NCI-H446 (cell line): ENCODE measurements around the gene USP32.
"Not testable (repeated sequence)": the region's sequence is repeated elsewhere in the genome, so short reads cannot be mapped to it uniquely, and the experiment has no call there.

Source experiments
- DNase-seq, 2 experiments: peaks; one replicate each; lab custom pipeline; 2025; lab: John Stamatoyannopoulos, UW

USP32 gene

DNA sequence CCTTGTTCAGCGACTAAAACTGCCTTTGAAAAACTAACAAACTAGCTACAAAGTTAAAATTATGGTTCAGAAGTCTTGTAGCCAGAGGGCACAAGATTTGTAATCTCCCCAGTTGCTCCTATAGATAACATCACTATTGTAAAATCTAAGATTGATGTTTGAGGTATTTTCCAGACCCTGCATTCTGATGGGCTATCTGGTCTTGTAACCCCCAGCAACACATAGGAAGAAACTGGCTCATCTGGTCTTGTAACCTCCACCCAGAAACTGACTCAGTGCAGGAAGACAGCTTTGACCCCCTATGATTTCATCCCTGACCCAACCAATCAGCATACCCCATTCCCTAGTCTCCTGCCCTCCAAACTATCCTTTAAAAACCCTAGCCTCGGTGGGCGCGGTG lies 18.1 kb upstream of the USP32 start:
- DNase-seq = no peak

DNA sequence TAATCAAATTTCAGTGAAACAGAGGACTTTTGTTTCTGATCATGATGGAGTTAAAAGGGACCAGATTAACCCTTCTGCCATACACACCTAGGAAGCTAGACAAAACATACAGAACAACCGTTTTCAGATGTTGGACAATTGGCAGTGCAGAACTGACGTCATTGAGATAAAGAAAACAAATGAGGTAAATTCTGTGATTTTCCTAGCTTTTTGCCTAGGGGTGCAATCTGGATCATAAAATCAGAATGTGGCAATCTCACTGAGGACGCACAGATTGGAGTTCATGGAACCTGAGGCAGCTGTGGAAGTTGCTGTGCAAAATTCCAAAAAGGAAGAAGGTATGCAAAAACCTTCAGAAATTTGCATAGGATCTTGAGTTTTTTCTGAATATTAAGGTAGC lies 15.0 kb upstream of the USP32 start:
- no peak for DNase-seq

DNA sequence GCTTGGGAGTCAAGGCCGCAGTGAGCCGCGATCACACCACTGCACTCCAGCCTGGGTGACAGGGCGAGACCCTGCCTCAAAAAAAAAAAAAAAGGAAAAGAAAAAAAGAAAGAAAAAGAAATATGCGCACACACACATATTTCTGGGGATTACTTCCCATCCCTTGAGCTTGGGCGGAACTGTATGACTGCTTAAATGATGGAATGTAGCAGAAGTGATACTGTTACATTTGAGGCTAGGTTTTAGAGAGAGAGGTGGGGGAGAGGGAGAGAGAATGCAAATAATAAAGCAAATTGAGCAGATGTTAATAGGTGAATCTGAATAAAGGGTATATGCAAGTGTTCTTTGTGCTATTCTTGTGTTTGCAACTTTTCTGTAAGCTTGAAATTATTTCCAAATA lies 12.0 kb upstream of the USP32 start:
- DNase-seq = no peak

DNA sequence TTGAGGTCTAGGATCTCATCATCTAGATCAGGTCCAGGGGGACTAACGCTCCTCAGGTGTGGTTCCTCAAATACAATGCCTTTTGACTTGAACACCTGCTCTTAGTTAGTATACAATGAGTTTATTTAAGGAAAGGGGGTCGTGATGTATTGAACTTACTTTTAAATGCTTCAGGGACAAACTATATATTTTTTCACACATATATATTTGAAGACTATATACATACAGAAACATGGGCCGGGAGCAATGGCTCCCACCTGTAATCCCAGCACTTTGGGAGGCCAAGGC lies 11.5 kb upstream of the USP32 start:
- DNase-seq = no peak

DNA sequence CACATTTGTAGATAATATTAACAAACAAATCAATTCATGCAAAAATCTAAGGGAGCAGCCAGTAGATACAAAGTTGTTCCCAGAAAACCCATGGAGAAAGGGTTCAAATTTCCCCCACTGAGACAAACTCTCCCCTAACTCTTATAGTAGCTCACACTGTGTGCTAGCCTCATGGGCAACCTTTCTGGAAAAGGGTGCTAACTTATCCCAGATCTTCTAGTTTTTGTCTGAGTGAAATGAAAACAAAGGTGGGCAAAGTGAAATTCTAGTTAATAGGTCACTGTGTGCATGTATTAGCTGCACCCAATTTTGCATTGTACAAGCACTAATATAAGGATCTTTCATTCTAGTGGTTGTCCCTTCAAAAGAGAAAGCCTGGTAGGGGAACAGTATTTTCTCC lies 9.9 kb upstream of the USP32 start:
- DNase-seq = no peak

DNA sequence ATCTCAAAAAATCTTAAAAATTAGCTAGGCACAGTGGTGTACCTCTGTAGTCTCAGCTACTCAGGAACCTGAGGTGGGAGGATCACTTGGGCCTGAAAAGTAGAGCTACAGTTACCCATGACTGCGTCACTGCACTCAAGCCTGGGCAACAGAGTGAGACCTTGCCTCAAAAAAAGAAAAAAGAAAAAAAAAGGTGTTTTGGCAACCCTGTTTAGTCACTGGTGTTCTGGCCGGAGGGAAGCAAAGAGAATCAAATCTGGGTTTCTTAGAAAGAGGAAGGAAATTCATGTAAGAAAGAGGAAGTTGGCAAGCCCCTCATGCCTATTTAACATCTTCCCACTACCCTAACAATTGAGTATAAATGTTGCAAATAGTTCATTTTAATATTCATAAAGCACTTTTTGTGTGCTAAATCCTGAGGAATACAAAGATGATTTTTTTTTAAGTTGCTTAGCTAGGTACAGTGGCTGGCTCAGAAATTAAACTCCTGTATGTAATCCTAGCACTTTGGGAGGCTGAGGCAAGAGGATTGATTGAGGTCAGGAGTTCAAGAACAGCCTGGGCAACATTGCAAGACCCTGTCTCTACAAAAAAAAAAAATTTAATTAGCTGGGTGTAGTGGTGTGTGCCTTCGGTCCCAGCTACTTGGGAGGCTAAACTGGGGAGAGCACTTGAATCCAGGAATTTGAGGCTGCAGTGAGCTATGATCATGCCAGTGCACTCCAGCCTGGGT lies 6.5 kb upstream of the USP32 start:
- DNase-seq = no peak

DNA sequence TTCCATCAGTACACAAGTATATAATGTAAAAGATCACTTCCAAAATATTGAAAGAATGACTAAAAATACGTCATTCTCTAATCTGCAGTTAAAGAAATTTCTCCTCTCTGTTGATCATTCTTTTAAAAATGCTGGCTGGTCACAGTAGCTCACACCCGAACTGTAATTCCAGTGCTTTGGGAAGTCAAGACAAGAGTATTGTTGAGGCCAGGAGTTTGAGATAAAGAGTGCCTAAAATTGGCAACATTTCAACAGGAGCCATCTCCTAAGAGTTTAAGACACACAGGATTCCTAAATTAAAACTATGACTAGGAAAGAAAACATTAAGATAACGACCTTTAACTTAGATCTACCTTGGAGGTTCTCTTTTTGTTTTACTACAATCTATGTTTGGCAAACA lies 4.5 kb upstream of the USP32 start:
- DNase-seq = no peak

DNA sequence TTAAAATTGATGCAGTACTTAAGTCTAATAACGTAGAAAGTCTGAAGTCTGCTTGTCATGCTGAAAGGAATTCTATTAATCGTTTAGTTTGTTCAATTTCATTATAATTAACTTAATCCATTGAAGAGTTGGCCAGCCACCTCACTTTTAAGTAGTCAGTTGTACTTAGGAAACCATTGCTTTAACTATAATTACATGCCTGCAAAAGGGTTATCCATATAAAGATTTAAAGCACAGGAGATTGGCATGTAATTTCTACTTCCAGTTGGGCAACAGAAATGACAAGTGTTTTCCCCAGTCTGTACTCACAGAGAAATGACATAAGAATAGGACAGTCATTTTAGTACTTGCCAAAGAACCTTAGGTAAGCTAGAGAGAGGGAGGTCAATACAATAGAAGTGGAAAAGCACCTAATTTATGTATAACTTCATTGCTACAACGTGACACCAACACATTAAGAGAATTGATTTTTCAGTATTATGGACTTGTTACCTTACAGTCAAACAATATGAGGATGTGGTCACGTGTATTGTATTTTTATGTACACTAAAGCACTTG lies 3.7 kb upstream of the USP32 start:
- no peak for DNase-seq

DNA sequence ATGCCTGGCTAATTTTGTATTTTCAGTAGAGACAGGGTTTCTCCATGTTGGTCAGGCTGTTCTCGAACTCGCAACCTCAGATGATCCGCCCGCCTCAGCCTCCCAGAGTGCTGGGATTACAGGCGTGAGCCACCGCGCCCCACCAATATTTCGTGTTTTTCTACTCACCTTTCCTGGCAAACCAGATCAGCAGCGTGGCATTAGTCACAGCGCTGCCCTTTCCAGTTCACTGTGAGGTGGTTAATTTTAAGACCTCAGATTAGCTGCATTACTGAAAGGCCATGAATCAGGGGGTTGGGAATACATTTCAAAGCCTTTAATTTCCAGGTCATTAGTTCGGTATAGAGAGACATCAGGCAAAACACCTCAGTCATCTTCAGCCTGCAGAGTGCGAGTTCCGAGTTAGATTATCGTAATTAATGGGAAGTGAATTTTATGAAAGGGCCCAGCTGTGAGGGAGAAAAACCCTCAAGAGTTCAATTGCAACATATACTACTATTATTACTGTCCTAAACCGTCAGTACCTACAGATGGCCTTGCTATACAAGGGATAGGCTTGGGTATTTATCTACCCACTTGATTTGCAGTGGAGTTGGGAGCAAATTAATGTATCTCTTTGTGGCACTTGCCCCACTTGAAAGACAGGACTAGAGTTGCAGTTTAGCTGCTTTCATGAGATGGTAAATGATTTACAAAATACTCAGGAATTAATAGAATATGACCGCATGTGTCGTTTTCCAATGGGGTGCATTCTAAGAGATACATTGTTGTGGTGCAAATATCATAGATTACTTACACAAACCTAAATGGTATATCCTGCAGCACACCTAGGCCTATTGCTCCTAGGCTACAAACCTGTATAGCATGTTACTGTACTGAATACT lies 2.1 kb upstream of the USP32 start:
- no peak for DNase-seq

DNA sequence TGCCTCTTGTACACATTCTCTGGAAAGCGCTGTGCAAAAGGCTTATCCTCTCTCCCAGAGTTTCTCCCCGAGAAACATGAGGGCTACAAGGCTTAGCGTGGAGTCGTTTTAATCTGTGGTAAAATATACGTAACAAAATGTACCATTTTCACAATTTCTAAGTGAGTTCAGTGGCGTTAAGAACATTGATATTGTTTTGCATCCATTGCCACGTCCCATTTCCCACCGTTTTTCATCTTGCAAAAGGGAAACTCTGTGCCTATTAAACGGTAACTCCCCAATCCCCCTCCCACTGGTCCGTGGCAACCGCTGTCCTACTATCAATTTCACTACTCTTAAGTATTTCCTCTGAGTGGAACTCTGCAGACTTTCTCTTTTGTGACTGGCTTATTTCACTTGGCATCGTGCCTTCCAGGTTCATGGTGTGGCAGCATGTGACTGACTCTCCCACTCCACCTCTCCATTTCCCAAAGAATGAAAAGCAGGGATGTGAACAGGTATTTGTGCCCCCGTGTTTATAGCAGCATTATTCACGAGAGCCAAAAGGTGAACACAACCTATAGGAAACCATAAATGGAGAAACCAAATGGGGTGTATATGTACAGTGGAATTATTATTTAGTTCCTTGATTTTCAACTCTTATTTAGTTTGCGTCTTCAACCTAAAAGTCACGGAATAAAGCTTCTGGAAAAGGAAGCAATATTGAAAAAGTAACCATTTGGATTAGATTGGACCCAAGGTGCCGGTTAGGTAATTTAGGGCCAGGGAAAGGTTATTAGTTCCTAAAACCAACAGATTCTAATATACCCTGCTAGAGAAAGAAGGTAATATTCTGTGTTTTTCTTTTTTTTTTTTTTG lies 1.1 kb upstream of the USP32 start:
- peak in 1 of 2 experiments; percentile 29 for DNase-seq

DNA sequence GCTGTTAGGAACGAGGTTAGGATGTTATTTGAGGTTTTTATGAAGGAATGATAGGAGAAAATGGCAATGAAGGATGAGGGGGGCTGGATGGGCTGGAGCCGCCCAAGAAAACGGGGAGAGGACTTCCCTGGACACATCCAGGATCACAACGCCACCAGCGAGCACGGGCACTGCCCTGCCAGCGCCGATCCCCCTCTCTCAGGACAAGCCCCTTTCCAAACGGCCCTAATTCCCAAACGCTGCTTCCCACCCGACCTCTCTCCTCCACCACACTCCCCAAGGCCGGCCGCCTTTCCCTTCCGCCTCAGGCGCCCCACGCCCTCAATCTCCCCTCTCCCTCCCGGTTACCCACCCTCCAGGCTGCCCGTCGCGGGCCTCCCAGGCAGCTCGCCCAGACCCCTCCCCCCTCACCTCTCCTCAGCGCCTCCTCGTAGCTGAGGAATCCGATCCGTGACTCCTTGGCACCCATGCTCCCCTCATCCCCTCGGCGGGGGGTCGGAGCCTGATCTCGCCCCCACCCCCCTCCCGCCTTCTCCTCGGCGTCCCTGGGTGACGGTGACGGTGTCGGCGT lies 377 bp downstream of the USP32 start:
- no peak for DNase-seq

DNA sequence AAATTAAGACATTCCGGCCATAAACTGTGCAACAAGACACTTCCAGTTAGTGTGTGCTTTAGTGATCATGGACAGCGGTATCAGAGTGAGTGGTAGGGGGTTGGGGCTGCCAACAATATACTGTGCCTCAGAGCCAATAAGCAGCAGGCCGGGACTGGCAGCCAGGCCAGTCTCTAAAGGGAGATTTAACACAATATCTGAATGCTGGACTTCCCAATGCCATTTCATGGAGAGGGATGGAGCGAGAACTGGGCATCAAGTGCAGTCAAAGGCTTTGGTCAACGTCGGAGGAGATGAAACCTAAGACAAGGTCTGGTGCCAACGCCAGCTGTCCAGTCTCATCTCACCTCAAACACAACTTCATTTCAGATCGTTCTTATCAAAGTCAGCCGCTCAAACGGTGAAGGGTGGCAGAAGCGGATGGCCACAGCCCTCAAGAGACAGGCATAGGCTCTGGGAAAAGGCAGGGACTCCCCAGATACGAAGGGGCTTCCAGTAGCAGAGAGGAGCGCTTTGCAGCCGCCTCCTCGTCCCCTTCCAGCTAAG lies 935 bp downstream of the USP32 start:
- DNase-seq = peak in 1 of 2 experiments; percentile 32

DNA sequence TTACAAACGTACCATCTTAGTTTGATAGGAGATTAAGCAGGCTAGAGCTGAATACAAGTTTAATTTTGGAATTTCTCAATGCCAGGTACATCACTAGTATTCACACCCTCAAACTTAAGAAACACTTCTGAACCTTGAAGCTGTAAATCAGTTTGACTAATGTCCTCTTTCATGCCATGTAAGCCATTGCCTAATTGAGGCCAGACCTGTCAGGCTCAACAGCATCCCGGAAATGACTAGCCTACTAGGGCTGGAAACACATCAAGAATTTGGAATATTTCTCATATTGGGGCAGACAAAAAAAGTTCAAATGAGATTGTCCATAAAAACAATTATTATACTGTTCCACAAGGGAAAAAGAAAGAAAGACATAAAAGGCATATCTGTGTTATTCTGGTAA lies 1.7 kb downstream of the USP32 start:
- peak in 1 of 2 experiments; percentile 12 for DNase-seq

DNA sequence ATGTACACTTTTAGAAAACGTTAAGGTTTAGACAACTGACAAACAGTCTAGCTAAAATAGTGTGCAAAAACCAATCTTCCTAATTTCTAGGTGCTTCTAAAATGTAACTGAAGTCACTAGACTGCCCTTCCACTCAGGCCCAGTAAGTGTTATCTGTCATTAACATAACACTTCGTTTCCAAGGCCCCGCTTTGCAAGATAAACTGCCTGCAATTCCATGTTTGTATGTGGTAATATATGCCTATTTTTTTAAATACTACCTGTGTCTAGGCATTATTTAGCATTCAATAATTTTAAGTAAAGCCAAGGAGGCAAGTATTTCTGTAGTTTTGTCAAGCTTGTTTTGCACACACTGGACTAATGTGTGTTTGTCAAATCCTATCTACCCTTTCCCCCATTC lies 3.2 kb downstream of the USP32 start:
- no peak for DNase-seq

DNA sequence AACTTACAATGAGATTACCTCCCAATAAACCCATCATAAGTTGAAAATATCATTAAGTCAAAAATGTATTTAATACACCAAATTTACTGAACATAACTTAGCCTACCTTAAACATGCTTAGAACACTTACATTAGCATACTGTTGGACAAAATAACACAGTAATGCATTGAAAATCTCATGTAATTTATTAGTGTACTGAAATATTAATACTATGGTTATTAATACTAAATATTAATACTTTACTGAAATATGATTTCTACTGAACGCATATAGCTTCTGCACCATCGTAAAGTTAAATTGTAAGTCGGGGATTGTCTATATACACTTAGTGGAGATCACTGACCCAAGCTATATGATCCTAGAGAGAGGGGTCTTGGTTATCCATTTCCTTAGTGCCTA lies 4.3 kb downstream of the USP32 start:
- DNase-seq = no peak

DNA sequence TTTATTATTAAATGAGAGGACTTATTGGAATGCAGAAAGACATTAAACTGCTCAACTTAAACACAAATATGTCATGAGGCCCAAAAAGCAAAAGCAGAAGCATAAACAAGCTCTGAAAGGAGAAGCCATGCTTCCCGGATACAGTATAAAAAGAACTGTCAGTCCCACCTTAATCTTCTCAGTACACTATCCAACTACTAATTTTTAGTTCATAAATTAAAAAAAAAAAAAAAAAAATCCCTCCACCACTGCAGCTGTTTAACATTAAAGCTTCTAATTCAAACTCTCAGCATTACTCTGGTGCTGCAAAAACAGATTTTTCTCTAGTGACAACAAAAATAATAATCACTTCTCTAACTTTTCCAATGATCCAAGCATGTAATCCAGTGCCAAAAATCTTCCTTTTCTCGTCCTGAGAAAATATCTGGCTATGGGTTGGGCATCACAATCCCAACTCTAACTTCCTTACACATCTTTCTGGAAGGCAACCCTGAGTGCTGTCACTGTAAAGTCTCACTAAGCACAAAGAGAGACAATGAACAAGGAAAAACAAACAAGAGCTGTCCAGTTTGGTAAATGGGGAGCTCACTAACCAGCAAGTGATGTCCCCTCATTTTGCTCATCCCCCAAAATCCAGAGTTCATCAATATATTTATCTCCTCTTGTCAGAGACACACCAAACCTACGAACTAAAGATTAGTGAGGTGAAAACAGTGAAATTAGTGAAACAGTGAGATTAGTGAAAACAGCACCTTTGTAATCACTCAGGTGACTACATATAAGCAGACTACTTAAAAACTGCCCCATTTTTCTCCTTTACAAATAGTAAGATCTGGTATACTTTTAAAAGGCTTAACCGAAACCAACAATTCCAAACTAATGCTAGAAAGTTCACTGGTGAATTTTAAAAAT lies 5.5 kb downstream of the USP32 start:
- no peak for DNase-seq

DNA sequence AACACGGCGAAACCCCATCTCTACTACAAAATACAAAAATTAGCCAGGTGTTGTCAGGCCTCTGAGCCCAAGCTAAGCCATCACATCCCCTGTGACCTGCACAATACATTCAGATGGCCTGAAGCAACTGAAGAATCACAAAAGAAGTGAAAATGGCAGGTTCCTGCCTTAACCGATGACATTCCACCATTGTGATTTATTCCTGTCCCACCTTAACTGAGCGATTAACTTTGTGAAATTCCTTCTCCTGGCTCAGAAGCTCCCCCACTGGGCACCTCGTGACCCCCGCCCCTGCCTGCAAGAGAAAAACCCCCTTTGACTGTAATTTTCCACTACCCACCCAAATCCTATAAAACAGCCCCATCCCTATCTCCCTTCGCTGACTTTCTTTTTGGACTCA lies 7.0 kb downstream of the USP32 start:
- not testable (repeated sequence) for DNase-seq

DNA sequence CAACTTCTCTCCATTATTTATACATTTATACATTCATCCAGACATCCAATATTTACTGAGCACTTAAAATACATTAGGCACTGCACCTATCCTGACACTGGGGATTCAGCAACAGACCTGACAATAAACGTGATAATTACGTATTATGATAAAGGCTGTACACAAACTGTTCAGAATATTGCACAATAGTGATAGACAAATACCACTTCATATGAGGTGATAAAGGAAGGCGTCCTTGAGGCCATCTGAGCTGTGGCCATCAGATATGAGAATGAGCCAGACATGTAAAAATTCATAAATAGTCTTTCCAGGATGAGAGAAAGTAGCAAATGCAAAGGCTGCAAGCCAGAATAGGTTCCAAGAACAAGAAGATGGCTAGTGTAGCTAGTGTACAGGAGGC lies 8.6 kb downstream of the USP32 start:
- no peak for DNase-seq

DNA sequence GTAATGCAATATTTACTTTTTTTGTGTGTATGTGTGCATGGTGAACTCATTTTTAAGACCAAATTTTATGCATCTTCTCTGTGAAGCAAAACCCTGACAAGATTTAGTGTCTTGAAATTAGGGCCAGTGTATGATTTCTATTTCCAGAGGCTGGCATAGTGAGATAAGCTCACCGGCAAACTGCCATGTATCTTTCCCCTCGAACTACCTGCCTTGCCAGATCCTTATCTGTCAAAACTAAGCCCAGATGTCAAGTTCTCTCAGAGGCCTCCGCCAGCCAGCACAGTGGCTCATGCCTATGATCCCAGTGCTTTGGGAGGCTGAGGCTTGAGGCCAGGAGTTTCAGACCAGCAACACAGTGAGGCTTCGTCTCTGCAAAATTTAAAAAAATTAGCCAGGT lies 10.0 kb downstream of the USP32 start:
- no peak for DNase-seq

DNA sequence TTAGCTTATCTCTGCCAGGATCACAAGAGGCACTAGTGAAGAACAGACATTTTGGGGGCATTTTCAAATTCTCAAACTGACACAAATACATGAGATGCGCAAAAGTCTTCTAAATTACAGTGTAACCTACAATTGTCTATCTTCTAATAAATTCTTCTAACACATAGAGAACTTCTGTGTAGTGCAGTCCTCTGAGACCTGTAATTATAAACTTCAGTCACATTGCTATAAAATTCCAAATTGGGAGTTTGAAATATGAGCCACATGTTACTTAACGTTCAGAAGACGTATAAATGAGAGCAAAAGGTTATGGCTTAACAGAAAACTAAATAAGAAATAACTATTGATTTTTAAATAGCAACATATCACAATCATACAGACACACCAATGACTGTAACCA lies 12.5 kb downstream of the USP32 start:
- not testable (repeated sequence) for DNase-seq

DNA sequence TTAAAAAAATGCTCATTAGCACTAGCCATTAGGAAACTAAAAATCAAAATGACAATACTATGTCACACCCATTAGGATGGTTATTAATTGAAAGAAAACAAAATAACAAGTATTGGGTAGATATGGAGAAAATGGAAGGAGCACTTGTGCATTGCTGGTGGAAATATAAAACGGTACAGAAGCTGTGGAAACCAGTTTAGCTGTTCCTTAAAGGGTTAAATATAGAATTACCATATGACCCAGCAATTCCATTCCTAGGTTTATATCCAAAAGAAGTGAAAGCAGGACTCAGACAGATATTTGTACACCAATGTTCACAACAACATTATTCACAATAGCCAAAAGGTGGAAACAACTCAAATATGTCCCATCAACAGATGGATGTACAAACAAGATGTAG lies 13.7 kb downstream of the USP32 start:
- DNase-seq = not testable (repeated sequence)
